WTC11 (cell line): Measurements from ENCODE around the gene CCM2L.

Source experiments
- CTCF ChIP-seq: fragments of 200-600 bp; IDR thresholded peaks from 2 replicates; pipeline ENCODE4 v1.8.0; 2022; ENCODE audit warnings: antibody characterized with exemption
- GABPB1 ChIP-seq: sonication (generic); formaldehyde crosslinking; IDR thresholded peaks from 2 replicates; pipeline ENCODE4 v1.8.1; 2023; ENCODE audit warnings: mild to moderate bottlenecking, missing genetic modification reagents
- NFATC4 ChIP-seq: fragments of 250-450 bp; sonication (Bioruptor Pico); IDR thresholded peaks from 2 replicates; pipeline ENCODE4 v1.9.0; 2021; ENCODE audit warnings: mild to moderate bottlenecking
- SMAD3 ChIP-seq: sonication (generic); formaldehyde crosslinking; IDR thresholded peaks from 2 replicates; pipeline ENCODE4 v1.8.0; 2022; ENCODE audit warnings: missing genetic modification reagents, mild to moderate bottlenecking, borderline replicate concordance
- TCF7 ChIP-seq: sonication (generic); formaldehyde crosslinking; IDR thresholded peaks from 2 replicates; pipeline ENCODE4 v1.8.0; 2022; ENCODE audit warnings: mild to moderate bottlenecking, low read depth, missing genetic modification reagents, moderate library complexity
- ZBTB21 ChIP-seq: sonication (generic); formaldehyde crosslinking; IDR thresholded peaks from 2 replicates; pipeline ENCODE4 v1.8.1; 2023; ENCODE audit warnings: mild to moderate bottlenecking, missing genetic modification reagents, borderline replicate concordance
- ZNF138 ChIP-seq: sonication (generic); formaldehyde crosslinking; conservative IDR thresholded peaks from 2 replicates; pipeline ENCODE4 v1.8.1; 2022; ENCODE audit warnings: mild to moderate bottlenecking, moderate library complexity, missing genetic modification reagents
- ZNF423 ChIP-seq: fragments of 250-450 bp; sonication (Bioruptor Pico); IDR thresholded peaks from 2 replicates; pipeline ENCODE4 v2.1.2; 2022; ENCODE audit warnings: mild to moderate bottlenecking, moderate library complexity

DNA sequence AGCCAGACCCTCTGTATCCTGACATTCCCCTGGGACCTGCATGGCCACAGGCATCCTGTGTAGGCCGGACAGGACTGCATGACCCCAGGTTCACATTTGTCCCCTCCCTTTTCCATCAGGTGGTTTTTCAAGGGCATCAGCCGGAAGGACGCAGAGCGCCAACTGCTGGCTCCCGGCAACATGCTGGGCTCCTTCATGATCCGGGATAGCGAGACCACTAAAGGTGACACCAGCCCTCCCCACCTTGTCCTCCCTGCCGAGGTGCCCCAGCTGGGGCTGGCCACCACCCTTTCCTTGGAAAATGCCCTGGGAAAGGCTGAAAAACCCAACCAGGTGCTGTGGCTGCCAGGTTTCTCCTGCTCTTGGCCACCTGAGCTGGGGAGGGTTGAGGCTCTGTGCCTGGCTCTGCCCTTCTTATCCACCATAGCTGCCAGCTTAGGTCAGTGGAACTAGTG is 69.4 kb downstream of the CCM2L start:
- TF ChIP-seq ZNF138 (no peak), ZNF423 (CRISPR knock-in tag) (no peak), NFATC4 (CRISPR knock-in tag) (no peak), CTCF (no peak), GABPB1 (CRISPR knock-in tag) (no peak), SMAD3 (CRISPR knock-in tag) (no peak), TCF7 (CRISPR knock-in tag) (no peak), ZBTB21 (CRISPR knock-in tag) (no peak)
